Measurements from ENCODE around the gene ANKRD44.
"Not testable (repeated sequence)": the region's sequence is repeated elsewhere in the genome, so short reads cannot be mapped to it uniquely, and the experiment has no call there.

The ANKRD44 gene

DNA sequence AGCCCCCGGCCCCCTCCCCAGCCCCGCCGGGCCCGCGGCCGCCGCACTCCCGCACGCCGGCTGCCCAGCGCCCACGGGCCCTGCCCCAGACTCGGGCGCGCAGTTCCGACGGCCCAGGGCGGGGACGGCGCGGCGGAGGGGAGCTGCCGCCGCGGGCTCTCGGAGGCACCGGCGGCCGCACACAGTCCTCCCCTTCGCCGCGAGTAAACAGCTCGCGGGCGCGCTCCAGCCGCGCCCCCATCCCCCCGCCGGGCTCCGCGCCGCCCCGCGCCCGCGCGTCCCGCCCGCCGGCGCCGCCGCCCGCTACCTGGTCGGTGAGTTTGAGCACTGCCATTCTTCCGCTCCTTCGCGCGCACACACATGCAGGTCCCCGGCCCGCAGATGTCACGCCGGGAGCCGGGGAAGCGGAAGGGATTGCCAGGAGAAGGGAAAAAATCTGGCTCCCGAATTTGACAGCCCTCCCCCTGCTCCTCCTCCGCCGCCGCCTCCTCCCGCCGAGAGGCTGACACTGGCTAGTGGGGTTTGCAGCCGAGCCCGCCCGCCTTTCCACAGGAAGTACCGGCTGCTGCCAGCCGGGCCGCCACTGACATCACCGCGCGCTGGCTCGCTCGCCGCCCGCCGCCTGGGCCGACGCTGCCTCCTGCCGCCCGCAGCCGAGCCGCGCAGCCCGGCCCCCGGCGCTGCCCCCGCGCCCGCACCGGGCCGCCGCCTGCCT is at the start of gene ANKRD44:
Gene ANKRD44 (minus strand): TSS at position 510 of the 715 bp plus-strand sequence. CDS start 176 bp downstream, at position 334.
- DNase-seq, result peak; percentile 87

DNA sequence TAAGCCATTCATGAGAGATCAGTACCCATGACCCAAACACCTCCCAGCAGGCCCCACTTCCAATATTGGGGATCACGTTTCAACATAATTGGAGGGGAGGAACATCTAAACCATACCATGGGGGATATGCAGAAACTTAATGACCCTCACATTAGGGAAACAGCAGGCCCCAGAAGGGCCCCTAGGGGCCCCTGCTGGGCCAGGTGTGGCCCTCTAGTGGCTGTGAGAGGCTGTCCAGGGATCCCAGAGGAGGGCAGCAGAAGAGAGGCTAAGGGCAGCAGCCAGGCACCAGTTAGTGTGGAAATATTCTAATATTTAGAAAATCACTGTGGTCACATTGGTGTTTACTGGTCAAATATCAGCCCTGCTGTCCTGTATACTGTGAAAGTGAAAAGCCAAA is 49.3 kb upstream of the ANKRD44 start:
- no peak for DNase-seq

DNA sequence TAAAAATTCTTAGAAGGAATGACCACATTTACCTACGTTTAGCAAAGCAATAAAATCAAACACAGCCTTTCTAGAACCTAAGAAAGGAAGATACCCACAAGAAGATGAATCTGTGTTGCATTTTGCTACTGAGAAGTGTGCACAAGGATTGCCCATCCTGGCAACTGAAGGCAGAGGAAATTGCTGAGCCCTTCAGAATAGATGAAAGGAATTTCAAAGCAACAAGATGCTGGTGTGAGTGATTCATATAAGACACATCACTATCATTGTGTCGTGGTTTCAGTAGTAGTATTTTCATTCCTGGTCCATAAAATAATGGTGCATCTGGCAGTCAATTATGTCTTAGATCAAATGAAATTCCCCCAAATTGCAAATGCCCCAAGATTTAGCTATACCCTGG is 48.4 kb upstream of the ANKRD44 start:
- DNase-seq, result no peak

DNA sequence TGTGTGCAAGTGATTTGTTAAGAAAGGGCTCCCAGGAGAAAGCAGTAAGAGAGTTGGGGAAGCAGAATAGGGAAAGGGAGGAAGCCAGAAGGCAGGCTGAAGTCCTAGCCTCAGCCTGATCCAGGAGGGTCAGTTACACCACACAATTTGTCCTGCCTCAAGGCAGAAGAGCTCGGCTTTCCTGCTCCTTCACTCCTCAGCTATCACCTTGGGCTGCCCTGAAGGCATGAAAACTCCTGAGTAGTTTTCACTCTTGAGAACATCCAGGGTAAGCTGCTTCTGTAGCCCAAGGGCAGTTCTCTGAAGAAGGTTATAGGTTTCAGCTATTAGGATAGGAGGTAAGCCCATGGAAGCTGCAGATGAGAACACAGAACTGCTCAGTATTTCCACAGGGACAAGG is 47.4 kb upstream of the ANKRD44 start:
- DNase-seq, result no peak

DNA sequence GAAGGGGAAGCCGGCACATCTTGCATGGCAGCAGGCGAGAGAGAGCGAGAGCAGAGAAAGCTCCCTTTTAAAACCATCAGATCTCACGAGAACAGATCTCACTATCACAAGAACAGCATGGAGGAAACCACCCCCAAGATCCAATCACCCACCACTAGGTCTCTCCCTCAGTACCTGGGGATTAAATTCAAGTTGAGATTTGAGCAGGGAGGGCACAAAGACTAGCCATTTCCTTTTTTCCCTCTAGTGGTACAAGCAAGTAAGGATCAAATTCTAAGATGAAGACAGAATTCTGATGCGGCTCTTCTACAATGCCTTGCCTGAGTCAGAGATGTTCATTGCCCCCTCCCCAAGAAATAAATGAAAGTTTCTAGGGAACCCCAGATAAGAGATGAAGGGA is 45.6 kb upstream of the ANKRD44 start:
- no peak for DNase-seq

DNA sequence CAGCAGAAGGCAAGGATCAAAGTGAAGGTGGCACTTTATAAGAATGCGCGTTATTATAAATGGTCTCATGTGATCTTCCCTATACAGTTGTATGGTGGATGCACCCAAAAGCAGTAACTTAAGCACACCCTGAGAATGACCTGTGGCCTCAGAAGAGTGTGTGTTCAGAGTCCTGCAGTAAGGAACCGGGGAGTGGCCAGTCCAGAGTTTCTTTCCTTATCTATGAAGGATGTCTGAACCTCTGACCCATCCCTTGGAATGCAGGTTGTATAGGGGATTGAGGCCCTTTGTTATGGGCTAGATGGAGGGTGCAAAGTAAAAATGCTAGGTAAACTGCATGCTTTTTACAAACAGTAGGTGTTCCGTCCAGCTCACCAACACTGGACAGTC is 43.6 kb upstream of the ANKRD44 start:
- DNase-seq, result no peak

DNA sequence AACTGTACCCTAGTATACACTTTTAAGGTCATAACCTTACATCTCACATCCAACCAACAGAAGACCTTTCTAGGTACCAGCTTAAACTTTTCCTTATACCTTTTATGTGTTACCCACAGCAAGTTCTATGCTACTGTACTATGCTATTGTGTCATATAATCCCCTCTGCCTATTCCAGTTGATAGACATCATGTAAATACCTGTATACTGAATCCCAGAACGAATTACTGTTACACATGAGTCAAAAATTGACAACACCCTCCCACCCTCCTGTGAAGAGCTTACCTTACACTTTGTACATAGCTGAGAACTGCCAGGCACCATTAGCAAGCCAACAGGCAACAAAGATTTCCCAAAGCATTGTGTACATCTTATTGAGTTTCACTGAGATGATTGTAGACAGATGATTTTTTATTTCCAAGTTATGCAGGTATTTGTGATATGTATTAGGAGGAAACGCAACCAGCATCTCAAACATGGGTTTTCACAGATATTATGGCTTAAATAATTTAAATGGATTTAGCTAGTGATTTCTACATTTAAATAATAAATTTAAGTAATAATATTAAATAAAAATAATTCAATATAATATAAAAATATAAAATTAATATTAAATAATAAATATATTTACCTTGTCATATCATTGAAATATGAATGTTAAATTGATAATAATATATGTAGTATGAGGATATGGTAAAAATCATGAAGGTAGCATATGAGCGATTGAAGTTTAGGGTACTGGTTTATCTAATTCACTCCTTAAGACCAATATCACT is 43.0 kb upstream of the ANKRD44 start:
- DNase-seq, result no peak

DNA sequence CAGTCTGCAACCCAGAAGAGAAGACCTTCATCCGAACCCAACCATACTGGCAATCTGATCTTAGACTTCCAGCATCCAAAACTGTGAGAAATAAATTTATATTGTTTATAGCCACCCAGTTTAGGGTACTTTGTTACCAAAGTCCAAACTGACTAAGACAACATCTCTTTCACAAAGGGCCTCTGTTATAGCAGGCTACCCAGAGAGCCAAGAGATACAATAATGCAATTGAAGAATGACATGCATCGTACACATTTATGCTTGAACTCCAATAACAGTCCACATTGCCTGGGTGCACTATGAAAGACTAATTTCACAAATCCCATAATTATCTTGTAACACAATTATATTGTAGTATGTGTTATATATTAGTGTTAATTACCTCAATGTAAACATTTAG is 39.1 kb upstream of the ANKRD44 start:
- no peak for DNase-seq

DNA sequence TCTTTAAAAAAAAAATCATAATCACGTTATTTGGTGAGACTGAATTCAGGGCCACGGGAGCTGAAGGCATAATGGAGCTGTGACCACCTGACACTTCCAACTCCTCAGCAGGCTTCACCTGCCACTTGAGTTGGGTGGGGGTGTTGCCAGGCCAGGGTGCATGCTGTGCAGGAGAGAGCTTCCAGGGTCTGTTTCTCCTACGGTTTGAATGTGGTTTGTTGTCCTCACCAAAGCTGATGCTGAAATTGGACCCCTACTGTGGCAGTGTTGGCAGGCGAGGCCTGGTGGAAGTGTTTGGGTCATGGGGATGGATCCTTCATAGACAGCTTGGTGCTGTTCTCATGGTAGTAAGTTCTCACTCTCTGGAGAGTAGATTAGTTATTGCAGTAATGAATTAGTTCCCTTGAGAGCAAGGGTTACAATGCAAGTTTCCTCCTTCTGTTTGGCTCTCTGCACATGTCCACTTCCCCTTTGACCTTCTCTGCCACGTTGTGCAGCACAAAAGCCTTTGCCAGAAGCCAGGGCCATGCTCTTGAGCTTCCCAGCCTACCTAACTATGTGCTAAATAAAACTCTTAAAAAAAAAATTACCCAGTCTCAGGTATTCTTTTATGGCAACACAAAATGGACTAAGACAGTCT is 38.3 kb upstream of the ANKRD44 start:
- DNase-seq, result no peak

DNA sequence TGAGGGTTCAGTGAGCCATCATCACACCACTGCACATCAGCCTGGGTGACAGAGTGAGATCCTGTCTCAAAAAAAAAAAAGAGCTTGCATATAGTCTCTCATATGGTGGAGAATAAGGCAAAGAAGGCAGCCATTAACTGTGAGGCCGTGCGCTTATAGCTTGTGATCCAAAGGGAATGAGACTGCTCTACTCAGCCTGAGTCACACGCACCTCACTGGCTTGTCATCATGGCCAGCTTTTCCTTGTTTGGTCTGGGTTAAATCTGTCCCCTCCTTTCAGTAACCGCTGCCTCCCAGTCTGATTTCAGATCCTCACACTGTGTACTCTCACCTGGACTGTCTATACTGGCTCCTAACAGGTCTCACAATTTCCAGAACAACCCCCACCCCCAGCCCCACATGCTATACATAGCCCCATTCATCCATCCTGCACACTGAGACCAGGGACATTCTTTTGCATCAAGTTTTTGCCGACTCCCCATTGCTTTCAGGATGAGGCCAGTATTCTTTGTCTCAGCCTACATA is 35.3 kb upstream of the ANKRD44 start:
- DNase-seq, result no peak

DNA sequence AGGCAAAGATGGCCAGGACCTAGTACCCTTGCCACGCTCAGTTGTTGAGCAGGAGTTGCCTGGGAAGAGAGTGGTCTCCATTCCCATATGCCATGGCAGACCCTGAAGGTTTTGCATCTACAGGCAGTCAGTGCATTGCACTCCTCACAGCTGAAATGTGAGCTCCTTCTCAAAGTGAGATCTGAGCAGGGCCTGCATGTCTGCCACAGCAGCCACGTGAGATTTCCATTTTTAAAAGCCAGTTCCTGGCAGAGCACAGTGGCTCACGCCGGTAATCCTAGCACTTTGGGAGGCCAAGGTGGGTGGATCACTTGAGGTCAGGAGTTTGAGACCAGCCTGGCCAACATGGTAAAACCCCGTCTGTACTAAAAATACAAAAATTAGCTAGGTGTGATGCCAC is 33.4 kb upstream of the ANKRD44 start:
- DNase-seq, result not testable (repeated sequence)

DNA sequence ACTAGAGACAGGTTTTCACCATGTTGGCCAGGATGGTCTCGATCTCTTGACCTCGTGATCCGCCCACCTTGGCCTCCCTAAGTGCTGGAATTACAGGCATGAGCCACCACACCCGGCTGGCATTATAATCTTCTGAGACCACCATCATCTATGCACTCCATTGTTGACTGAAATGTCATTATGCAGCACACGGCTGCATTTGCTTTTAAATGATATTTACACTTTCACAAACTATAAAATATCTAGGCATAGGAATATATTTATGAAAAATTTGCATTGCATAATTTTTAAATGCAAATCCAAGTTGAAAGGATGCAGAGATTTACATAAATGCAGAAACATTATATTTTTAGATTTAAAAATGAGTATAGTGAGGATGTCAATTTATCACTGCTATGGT is 30.0 kb upstream of the ANKRD44 start:
- no peak for DNase-seq

DNA sequence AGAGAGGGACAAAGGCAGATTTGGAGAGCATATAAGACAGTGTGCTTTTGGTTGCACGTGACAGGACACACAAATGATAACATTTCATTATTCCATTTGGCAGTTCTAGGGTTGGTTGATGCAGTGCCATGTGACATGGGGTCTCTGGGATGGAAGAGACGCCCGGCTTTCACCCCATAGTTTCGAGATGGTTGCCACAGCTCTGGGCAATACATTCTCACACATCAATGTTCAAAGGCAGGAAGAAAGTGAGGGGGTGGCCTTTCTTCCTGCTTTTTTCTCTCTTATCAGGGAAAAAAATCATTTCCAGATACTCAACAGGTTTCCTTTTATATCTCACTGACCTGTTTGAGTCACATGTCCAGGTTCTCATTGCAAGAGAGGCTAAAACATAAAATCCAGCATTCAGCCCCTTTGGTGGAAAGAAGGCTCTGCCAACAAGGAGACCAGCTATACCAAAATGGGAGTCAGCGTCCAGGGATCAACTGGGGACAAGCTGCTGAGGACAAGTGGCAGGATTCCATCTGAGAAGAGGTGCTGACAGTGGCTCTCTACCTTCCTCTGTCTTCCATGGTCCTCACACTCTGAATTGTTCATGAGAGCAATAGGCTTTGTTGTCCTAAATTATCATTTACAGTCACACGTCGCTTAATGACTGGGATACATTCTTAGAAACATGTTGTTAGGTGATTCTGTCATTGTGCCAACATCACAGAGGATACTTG is 29.1 kb upstream of the ANKRD44 start:
- no peak for DNase-seq

DNA sequence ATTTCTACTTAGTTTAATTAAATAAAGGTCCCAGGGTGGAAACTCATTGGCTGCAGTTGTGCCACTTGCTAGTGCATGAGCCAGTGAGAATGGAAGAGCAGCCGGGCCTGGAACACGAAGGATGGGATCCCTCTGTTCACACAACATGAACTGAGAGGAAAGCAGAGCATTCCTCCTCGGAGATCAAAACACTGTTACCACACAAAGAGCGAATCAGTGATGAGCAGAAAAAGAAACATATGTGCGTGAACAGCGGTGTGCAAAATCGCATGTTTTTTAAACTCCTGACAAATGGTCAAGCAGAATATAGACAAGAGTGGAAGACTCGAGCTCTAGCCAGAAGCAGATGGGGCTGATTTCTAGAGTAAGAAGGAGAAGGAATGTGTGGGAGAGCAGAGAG is 28.4 kb upstream of the ANKRD44 start:
- no peak for DNase-seq

DNA sequence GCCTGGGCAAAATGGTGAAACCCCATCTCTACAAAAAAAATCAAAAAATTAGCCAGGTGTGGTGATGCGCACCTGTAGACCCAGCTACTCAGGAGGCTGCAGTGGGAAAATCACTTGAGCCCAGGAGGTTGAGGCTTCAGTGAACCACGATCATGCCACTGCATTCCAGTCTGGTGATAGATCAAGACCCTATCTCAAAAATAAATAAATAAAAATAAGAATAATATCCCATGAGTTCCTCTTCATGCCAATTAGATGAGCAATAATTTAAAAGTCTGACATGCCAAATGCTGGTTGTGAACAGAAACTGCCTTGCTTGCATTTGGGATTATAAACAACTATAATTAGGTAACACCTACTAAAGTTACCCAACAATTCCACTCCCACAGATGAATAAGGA is 22.1 kb upstream of the ANKRD44 start:
- DNase-seq, result no peak

DNA sequence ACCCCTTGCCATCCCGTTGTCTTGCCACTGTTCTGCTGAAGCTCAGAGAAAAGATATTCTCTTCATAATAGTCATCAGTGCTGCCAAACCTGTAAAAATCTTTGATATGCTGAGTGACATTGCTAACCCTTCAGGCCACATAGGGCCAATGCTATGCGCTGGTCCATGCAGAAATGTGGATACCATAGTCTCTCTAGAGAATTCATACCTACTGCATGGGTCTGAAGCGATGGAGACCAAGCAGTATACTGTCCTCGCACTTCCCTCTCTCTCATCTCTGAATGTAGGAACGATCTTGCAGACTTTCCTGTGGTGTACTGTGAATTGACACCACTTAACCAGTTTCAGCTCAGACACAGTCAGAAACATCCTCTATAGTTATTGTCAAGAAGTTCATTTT is 17.9 kb upstream of the ANKRD44 start:
- DNase-seq, result no peak

DNA sequence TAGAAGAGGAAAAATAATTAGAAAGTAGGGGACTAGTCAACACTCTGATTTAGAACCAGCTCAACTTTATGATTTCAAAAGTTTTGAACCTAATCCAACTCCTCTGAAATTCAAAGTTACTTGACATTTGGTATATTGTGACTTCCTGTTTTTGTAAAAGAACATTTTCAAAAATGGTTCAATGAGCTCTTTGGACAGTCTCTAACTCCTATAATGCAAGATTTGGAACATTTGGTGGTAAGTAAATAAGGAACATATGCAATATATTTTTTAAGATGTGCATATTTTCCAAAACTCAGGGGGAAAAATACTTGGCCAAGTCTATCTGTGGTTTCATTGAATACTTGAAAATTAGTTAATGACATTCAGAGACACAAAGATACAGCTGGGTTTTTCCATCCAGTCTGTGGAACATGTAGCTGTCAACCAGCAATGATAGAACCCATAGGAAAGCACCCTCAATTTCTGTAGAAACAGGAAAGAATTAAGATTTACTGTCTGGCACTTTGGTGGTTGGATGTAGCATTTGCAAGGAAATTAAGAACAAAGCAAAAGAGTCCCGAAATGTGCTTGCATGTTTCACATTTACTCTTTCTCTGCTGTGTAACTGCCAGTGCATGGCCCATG is 17.0 kb upstream of the ANKRD44 start:
- DNase-seq, result no peak

DNA sequence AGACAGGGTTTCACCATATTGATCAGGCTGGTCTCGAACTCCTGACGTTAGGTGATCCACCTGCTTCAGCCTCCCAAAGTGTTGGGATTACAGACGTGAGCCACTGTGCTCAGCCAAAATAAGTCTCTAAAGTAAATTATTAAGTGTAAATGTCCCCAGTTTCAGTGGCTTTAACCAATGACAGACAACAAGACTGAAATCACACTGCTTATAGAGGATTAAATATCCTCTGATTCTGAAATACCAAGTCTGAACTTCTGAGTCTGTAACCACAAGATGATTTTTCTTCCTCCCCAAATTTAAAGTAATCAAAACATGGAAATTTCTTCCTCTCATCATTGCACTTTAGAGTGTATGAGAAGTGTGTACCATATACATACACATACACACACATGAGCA is 16.5 kb upstream of the ANKRD44 start:
- DNase-seq, result no peak

DNA sequence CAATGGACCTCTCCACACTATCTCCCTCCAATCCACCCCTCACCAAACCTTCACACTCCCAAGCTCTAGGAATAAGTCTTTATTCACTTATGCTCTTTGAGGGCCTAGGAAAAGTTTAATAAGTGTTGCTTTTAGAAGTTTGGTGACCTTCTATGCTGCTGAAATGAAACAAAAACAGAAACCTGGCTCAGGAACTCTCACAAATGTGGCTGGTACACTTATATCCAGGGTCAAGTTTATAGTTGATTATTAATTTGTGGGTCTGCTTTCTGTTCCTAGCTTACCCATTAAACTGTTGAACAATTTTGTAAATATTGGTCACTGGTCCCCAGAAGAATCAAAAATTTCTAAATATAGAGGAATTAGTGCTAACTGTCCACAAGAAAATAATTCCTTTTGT is 14.2 kb upstream of the ANKRD44 start:
- no peak for DNase-seq

DNA sequence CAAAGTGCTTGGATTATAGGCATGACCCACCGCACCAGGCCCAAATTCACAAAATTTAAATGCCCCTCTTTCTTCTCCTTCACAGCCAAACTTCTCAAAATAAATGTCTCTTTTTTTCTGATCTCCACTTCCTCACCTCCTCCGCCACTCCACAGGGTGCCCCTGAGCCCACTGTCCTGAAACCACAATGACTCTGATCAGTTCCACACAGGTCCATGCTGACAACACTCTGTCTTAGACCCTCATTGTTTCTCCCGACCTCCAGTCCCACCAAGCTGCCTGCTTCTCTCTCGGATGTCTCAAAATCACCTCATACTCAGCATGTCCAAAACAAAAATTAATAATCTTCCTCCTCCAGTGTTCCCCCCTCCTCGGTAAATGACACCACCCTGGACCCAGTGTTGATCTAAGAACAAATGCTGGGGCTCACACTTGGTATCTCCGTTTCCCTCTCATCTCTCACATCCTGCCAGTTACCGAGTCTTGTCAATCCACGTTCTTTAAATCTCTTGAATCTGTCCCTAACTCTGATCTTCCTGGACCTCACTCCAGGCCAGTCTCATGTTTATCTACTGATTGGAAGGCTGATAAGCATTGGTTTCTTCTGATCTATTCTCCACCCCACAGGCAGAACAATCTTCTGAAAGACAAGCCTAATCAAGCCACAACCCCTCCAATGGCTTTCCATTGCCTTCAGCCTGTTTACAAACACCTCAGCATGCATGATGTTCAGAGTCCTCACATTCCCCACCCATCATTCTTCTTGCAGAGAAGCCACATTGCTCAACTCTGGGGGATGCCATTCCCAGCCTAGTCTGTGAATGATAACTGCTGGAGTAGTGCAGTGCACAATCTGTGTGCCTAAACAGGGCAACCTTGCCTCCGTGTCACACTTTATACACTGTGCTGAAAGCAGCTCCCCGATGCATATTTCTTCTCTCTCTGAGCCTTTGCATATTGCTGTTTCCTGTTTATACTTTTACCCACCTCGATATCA is 12.4 kb upstream of the ANKRD44 start:
- no peak for DNase-seq

DNA sequence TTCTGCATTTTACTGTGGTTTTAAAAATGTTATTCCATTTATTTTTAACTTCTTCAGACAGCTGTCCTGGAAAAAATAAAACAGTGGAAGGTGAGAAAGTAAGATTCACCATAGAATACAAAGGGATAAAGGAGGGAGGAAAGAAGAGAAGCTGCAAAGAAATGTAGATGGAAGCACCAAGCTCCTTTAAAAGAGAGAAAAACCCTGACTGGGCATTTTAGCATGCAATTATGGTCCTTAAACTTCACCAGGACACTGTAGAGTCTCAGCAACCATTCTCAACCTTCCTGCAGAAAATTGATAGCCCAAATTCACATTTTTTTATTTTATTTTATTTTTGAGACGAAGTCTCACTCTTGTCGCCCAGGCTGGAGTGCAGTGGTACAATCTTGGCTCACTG is 11.6 kb upstream of the ANKRD44 start:
- DNase-seq, result no peak

Measured in activated naive CD4-positive, alpha-beta T cell treated with Interleukin-2 at 50 U/mL for 16 hours (primary cell).